ENCODE results near the gene ZC3H14.

The ZC3H14 gene

GRCh38 chr14:88551980-88552431 lies 10.8 kb upstream of the ZC3H14 start:
- DNase-seq (ENCODE audit: low spot score), result no peak

DNA sequence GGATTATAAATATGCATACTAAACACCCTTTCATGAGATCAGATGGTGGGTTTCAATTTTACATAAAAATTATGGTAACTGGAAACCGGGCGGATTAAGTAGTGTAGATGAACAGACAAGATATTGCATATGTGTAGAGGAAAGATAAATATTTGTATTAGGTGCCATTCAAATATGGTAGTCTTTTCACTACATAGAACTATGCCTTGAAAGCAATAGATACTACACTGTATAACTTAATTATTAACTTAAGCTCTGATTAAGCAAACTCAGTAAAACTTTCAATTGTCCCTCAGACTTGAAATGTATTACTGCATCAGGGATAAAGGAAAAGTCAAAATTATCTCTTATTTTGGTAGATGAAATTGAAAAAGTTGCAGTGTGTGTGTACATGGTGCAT lies 10.0 kb upstream of the ZC3H14 start:
- DNase-seq (ENCODE audit: low spot score), result no peak

- DNase-seq (ENCODE audit: low spot score), result no peak
Measured at GRCh38 chr14:88553886-88554456, 8.9 kb upstream of the ZC3H14 start.

DNA sequence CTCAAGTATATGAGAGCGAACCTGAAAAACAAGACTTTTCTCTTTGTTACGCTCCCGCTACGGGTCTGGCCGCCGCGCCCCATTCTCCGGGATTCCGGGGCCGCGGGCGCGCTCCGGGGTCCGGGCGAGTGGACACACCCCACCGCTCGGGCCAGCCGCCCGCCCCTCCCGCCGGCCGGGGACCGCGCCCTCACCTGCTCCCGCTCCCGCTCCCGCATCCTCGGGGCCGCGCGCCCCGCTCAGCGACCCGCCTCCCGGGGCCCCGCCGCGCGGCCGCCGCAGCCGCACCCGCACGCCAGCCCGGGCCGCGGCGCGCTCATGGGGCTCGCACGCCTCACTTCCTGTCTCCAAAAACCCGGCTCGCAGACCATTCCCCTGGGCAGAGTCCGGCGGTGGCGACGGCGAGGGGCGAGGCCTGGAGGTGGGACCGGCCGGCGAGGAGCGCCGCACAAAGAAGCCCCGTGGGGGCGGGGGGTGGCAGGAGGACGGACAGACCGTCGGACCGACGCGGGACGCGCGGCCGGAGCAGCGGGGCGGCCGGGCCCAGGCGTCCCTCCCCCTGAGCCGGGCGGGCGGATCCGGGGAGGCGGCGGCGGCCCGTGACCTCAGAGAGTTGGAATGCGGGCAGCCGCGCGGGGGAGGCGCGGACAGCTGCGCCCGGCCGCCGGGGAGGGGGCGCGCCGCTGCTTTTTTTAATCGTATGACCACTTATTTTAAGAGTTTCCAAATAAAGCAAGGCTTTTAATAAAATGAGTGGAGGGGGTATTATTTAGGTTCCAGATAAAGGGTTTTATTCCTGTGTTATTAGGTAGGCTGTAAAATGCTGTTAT lies 8.2 kb upstream of the ZC3H14 start, which contains the start of gene PTPN21:
TSS of gene PTPN21 (minus strand) at position 551 of the 830 bp plus-strand sequence. CDS start 4,590 bp downstream, outside the sequence.
- DNase-seq (ENCODE audit: low spot score), result no peak

DNA sequence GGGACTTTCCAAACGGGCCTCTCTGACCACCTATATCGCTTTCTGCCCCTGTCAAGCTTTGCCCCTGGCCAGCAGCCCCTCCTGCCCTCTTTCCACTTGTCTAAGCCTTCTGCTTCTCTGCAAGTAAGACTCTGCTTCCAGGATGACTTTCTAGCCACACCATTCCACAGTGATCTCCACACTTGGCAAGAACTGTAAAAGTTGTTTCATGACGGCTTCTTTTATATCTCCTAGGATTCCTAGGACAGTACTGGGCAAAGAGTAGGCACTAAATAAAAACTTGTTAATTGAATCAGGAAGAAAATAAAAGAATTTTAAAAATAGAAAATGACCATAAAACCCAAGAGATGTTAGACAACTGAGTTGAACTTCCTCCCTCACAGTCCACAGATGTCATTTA lies 6.3 kb upstream of the ZC3H14 start:
- no peak for DNase-seq (ENCODE audit: low spot score)

DNA sequence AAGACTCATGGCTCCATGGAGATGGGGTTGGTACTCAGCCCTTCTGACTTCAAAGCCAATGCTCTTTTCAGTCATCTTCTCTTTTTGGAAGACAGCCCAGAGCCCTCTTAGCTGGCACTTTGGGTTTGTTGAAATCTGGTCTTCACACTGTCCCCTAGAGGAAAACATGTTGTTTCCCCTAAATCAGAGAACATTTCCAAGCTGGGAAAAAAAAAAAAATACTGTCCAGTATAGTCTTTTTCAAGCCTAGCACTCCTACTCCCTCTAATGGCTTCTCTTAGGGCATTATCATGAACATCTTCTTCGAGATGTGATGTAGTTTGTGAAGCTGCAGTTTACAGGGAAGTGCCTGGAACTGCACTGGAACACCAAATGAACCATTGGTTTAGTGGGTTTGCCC lies 3.0 kb upstream of the ZC3H14 start:
- no peak for DNase-seq (ENCODE audit: low spot score)

- no peak for DNase-seq (ENCODE audit: low spot score)
Measured at GRCh38 chr14:88562532-88562830, 356 bp upstream of the ZC3H14 start.

DNA sequence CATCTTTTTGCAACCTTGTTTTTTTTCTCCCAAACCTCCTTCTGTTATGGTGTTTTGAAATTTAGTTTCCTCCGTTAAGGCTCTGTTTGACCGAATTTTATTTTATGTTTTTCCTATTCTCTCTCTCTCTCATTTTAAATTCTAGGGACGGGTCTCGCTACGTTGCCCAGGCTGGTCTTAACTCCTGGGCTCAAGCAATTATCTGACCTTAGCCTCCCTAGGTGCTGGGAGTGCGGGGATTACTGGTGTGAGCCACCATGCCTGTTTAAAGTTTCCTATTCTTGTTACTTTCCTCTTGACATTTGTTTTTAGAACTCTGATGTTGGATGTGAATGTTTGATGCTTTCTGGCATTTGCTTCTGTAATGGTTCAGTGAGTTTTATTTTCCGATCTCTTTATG lies 1.0 kb downstream of the ZC3H14 start:
- no peak for DNase-seq (ENCODE audit: low spot score)

- DNase-seq (ENCODE audit: low spot score), result no peak
Measured at GRCh38 chr14:88565427-88565826, 2.6 kb downstream of the ZC3H14 start.

GRCh38 chr14:88568196-88568595 lies 5.4 kb downstream of the ZC3H14 start:
- no peak for DNase-seq (ENCODE audit: low spot score)

DNA sequence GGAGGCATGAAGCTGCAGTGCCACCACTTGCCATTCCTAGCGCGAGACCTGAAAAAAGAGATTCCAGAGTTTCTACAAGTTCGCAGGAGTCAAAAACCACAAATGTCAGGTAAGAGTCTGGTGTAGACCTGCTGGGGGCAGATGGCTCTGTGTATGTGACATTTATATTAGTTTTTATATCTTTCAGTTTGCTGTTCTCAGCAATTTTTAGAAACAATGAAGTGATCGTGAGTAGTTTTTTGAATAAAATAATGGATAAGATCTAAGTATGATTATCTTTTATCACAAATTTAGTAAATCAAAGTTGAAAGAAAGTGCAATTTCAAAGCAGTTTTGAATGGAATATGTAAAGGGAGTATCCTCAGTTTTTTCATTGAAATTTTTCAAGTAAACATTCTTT lies 9.3 kb downstream of the ZC3H14 start:
- DNase-seq (ENCODE audit: low spot score), result no peak

DNA sequence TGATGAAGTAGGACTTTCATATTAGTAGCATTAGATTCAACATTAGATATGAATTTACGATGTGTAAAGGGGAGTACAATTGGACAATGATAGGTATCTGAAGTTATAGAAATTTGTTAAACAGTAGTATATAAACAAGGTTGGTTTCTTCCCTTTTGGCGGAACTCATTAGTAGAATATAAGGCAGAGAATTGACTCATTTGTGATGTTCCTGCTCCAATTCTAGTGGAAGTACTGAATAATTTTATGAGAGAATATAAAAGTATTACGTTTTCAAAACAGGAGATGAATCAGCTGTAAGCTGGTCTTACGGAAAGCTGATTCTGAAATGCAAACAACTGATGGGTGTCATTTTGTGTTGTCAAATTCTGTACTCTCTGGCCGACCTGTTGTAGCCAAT lies 13.4 kb downstream of the ZC3H14 start:
- DNase-seq (ENCODE audit: low spot score), result no peak

DNA sequence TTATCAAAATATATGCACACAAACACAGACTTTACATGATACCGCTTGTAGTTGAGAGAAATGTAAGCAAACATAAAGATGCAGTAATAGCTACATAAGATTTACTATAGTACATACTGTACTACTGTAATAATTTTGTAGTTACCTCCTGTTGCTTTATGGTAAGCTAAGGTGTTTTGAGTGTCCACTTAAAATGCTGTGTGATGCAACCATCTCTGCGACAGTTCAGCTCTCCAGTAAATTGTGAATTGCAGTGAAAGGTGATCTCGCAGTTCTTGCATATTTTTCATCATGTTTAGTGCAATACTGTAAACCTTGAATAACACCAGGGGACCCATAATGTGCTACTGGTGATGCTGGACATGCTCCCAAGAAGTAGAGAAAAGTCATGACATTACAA lies 21.6 kb downstream of the ZC3H14 start:
- DNase-seq (ENCODE audit: low spot score), result no peak

DNA sequence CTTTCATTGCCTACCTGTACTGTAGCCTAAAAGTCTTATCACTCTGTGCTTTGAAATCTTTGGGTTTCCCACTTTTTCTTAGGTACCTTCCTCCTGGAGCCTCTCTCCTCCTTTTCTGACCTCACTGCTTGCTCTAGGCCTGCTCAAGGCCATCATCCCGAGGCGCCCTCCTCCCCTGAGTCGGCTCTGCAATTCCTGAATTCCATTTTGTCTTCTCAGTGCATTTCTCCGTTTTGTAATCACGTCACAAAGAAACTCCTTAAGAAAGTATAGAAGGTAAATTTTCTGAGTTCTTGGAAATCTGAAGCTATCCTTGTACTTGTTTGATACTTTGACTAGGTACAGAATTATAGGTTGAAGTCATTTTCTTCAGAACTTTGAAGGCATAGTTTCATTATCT lies 25.2 kb downstream of the ZC3H14 start:
- no peak for DNase-seq (ENCODE audit: low spot score)

DNA sequence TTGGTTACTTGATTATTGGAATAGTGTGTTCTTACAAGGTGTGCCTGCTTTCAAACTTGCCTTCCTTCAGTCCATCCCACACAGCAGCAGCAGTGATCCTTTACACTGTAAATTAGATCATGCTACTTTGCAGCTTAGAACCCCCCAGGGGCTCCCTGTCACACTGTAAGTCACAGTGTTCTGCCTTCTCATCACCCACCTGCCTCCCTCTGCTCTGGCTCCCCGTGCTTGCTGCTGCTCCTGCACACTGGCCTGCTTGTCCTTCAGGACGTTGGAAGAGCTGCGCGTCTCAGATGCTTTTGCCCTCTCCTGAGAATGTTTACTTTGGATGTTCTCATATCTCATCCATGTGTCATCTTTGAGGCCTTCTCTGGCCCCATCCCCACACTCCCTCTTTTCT lies 27.3 kb downstream of the ZC3H14 start:
- DNase-seq (ENCODE audit: low spot score), result no peak

GRCh38 chr14:88592031-88592430 lies 29.2 kb downstream of the ZC3H14 start:
- no peak for DNase-seq (ENCODE audit: low spot score)

DNA sequence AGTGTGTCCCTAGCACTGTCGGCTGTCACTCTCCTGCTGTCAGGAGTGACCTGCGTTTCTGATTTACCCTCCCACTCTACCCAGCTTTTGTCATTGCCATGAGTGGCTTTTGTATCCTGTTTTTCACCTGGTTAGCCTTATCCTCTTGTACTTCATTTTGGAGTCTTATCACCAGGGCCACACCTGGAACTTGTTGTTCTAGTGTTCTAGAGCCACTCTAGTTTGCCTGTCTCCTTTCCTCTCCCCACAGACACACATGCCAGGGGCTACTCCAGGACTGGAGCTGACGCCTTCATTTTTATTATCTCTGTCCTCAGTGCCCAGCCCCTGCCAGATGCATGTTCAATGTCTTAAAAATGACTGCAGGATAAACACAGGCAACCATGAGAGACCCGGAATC lies 34.2 kb downstream of the ZC3H14 start:
- DNase-seq (ENCODE audit: low spot score), result no peak

DNA sequence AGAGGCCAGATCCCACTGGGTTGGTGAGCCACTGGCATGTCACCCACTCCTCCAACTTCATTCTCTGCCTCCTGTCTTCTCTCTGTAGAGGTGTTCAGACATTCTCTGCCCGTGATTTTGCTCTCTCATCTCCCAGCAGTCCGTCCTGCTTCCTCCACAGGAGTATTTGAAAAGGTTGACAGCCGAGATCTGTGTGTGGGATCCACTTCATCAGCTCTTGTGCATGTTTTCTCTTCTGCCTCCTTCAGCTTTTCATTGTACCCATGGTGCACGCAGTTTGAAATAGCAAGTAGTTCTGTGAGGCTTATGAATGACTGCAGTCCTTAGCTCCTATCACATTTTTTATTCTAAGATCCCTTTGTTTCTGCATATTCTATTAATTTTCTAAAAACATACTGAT lies 34.8 kb downstream of the ZC3H14 start:
- DNase-seq (ENCODE audit: low spot score), result no peak

GRCh38 chr14:88598097-88598675 lies 35.3 kb downstream of the ZC3H14 start:
- DNase-seq (ENCODE audit: low spot score), result no peak

DNA sequence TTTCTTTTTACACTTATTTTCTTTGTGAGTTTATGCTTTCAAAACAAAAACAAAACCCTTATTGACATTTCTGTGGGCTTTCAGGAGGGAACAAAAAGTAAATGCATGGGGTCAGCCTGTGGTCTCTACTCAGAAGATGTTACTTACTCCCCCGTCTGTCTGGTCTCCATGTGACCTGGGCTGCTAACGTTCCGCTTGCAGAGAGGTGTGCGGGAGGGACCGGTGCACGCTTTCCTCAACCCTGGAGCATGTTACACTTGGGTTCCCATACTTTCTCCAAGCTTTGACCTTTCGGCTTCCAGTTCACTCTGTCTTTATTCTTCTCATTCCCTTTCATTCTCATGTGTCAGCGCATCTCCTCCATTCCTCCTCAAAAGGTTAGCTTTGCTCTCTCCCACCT lies 36.5 kb downstream of the ZC3H14 start:
- DNase-seq (ENCODE audit: low spot score), result no peak

DNA sequence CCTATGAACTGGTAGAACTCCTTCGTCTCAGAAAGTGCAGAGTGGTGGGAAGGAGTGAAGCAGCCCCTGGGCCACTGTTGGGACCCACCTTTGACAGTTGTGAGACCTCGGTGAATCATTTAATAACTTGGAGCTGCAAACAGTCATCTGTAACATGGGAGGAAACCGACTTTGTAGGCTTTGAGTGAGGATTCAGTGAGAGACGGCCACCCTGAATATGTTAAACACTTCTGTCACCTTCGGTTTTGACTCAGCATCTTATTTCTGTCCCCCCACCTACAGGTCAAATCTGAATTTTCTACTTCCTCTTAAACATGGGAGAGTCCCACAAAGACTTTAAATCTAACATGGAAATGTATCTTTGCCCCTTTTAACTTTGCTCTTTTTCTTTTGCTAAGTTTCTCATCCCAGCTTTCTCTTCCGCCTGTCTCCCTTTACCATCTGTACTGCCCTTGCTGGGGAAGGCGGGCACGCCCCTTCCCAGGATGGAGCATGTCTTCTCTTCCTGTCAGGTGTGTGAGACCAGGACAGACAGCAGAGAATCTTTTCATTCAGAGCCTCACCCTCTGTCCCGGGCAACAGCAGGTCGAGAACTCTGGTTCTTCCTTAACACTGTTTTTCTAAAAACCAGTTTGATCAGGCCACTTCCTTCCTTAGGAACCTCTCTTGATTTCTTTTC lies 37.1 kb downstream of the ZC3H14 start:
- DNase-seq (ENCODE audit: low spot score), result no peak

DNA sequence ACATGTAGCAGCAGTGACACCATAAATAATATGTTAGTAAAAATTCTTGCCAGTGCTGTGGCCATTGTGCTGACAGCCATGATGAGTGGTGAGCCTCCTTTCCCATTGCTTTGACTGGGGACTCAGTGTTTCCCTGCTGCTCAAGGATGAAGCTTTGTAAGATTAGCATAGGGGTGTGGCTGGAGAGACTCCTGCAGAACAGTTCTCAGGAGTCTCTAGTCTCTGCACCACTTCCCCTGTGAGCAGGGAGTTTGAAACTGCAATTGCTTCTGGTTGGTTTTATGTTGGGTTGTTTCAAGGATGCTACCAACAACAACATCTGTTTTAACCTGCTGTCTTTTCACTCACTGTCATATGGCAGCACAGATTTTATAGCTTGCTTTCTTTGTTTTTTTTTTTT lies 41.4 kb downstream of the ZC3H14 start:
- no peak for DNase-seq (ENCODE audit: low spot score)

GRCh38 chr14:88605594-88605993 lies 42.8 kb downstream of the ZC3H14 start:
- DNase-seq (ENCODE audit: low spot score), result no peak

Data from hematopoietic multipotent progenitor cell treated with erythropoietin and hydrocortisone succinate and interleukin-3 and kit ligand, for 17 days (in vitro differentiated cells).